ENCODE results near the gene GCNT2. TPM values are rescaled to one million over a fixed set of nuclear protein-coding genes. Genes with fewer than 3 reads are reported as not detected.
"Not testable (repeated sequence)": the region's sequence is repeated elsewhere in the genome, so short reads cannot be mapped to it uniquely, and the experiment has no call there.

Gene GCNT2
- total RNA-seq, 1 donor from 2014 or later, result 32.2 TPM

GRCh38 chr6:10487668-10488327 is 33.4 kb upstream of the GCNT2 start:
- TF ChIP-seq CTCF (IDR thresholded peaks at IDR 0.05), result no peak
- ATAC-seq, result no peak
- Histone ChIP-seq H3K36me3 (no peaks in the 10 kb centered on the region), H3K27me3 (ENCODE audit: low read depth) (no peaks in the 10 kb centered on the region), H3K4me3 (no peak overlapping the region), H3K4me1 (no peaks in the 10 kb centered on the region), H3K27ac (no peak overlapping the region), H3K9me3 (no peaks in the 10 kb centered on the region)
- no peak for DNase-seq
- intact Hi-C loops (cut with DNase I), result loop anchor here (10.0 kb wide), 1 partner anchor 307 kb away; no protein-coding TSS in a partner anchor

DNA sequence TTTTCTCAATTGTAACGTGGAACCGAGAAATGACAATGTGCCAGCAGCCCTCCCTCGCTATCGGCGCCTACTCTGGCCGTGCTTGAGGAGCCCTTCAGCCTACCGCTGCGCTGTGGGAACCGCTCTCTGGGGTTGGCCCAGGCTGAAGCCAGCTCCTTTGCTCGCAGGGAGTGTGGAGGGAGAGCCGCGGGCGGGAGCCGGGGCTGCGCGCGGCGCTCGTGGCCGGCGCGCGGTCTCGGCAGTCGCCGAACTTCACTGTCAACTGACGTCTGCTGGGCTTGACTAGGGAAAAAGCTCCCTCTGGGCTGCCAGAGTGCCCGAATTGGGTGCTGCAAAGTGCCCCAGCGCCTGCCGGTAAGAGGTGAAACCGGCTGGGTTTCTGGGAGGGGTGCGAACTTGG is 29.7 kb upstream of the GCNT2 start:
- intact Hi-C loops (cut with DNase I), result no loop called here
- Histone ChIP-seq H3K27ac (no peak overlapping the region), H3K4me1 (no peaks in the 10 kb centered on the region), H3K4me3 (no peak overlapping the region), H3K27me3 (ENCODE audit: low read depth) (no peaks in the 10 kb centered on the region), H3K9me3 (no peaks in the 10 kb centered on the region), H3K36me3 (no peaks in the 10 kb centered on the region)
- ATAC-seq (no peak), DNase-seq (no peak)
- TF ChIP-seq CTCF (IDR thresholded peaks at IDR 0.05), result no peak

GRCh38 chr6:10491905-10492304 is 29.2 kb upstream of the GCNT2 start:
- H3K9me3 ChIP-seq; H3K27me3 ChIP-seq (ENCODE audit: low read depth); intact Hi-C loops (cut with DNase I); ATAC-seq; H3K4me3 ChIP-seq; H3K4me1 ChIP-seq; H3K36me3 ChIP-seq; DNase-seq; H3K27ac ChIP-seq: not testable (repeated sequence)

DNA sequence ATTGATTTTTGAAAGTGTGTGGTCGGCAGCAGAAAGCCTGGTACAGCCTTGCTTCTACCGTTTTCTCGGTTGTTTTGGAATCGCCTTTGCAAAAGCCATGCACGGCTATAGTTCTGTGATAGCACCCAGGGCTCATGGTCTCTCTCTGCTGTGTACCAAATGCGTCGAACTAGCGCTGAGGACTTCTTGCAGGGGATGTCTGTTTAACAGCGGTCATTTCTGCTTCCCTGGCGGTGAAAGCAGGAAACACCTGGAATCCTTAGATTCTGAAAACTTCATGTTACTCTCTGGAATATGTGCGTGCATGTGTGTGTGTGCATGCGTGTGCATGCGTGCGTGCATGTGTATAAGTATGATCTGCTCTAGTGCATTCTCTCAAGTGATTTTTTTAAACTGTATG is 26.1 kb upstream of the GCNT2 start:
- H3K36me3 ChIP-seq, result no peaks in the 10 kb centered on the region
- no peaks in the 10 kb centered on the region for H3K4me1 ChIP-seq
- TF ChIP-seq CTCF (IDR thresholded peaks at IDR 0.05), result no peak
- H3K9me3 ChIP-seq, result no peaks in the 10 kb centered on the region
- ATAC-seq, result no peak
- no peak overlapping the region for H3K4me3 ChIP-seq
- H3K27me3 ChIP-seq (ENCODE audit: low read depth), result no peaks in the 10 kb centered on the region
- no peak for DNase-seq
- no peak overlapping the region for H3K27ac ChIP-seq
- intact Hi-C loops (cut with DNase I), result no loop called here

GRCh38 chr6:10505529-10505928 is 15.6 kb upstream of the GCNT2 start:
- no peak overlapping the region for H3K27ac ChIP-seq
- H3K9me3 ChIP-seq, result no peaks in the 10 kb centered on the region
- no peak overlapping the region for H3K4me3 ChIP-seq
- TF ChIP-seq CTCF (IDR thresholded peaks at IDR 0.05), result no peak
- no peaks in the 10 kb centered on the region for H3K27me3 ChIP-seq (ENCODE audit: low read depth)
- no peaks in the 10 kb centered on the region for H3K36me3 ChIP-seq
- ATAC-seq (peak in 1 of 2 donors; percentile 39), DNase-seq (no peak)
- no peaks in the 10 kb centered on the region for H3K4me1 ChIP-seq
- intact Hi-C loops (cut with DNase I), result no loop called here

DNA sequence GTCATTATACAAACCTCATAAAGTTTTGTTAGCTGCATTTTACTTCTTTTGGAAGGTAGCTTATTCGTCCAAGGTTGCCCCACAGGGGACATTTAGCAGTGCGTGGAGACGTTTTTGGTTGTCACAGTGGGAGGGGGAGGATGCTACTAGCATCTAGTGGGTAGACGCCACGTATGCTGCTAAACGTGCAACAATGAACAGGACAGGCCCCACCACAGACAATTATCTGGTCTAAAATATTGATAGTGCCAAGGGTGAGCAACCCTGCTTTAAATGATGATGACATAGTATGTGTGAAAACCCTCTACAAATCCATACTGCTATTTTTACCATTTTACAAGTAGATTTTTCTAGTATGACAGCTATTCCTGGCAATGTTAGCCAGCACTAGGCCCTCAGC is 13.9 kb upstream of the GCNT2 start:
- ATAC-seq, result no peak
- Histone ChIP-seq H3K36me3 (no peaks in the 10 kb centered on the region), H3K4me3 (no peak overlapping the region), H3K9me3 (no peaks in the 10 kb centered on the region), H3K4me1 (no peaks in the 10 kb centered on the region), H3K27ac (no peak overlapping the region), H3K27me3 (ENCODE audit: low read depth) (no peaks in the 10 kb centered on the region)
- DNase-seq, result no peak
- intact Hi-C loops (cut with DNase I), result no loop called here
- no peak for TF ChIP-seq CTCF (IDR thresholded peaks at IDR 0.05)

All from lower lobe of right lung (tissue), 2 donors.